Measurements from ENCODE around the gene PAMR1. TPM values are rescaled to one million over a fixed set of nuclear protein-coding genes. Genes with fewer than 3 reads are reported as not detected.

PAMR1 gene
- total and polyA plus RNA-seq, 12 donors, result 2.7 to 13.8 (median 5.2) TPM

GRCh38 chr11:35402751-35403660 is 122.4 kb downstream of the PAMR1 start:
- Histone ChIP-seq H3K9me3 (no peaks in the 10 kb centered on the region), H3K36me3 (no peaks in the 10 kb centered on the region), H3K4me1 (peaks cover 0 to 4% (median 0%) of the 10 kb centered on the region in 9 donors), H3K4me3 (no peak overlapping the region), H3K27ac (no peak overlapping the region), H3K27me3 (peaks cover 0 to 17% (median 4%) of the 10 kb centered on the region in 7 donors)
- TF ChIP-seq, protein P1, sequence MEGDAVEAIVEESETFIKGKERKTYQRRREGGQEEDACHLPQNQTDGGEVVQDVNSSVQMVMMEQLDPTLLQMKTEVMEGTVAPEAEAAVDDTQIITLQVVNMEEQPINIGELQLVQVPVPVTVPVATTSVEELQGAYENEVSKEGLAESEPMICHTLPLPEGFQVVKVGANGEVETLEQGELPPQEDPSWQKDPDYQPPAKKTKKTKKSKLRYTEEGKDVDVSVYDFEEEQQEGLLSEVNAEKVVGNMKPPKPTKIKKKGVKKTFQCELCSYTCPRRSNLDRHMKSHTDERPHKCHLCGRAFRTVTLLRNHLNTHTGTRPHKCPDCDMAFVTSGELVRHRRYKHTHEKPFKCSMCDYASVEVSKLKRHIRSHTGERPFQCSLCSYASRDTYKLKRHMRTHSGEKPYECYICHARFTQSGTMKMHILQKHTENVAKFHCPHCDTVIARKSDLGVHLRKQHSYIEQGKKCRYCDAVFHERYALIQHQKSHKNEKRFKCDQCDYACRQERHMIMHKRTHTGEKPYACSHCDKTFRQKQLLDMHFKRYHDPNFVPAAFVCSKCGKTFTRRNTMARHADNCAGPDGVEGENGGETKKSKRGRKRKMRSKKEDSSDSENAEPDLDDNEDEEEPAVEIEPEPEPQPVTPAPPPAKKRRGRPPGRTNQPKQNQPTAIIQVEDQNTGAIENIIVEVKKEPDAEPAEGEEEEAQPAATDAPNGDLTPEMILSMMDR (IDR thresholded peaks at IDR 0.05), result no peak
- DNase-seq, result no peak
- intact Hi-C loops (cut with DNase I), result loop anchor here in 1 of 10 donors (10.0 kb wide), 1 partner anchor 818 kb away; no protein-coding TSS in a partner anchor
- ATAC-seq, result no peak
- 86 to 88% methylated on average over 9 of the region's 9 CpGs for WGBS, 2 donors

- DNase-seq (no peak), ATAC-seq (no peak)
- 43 to 54% methylated on average over 1 of the region's 1 CpG for WGBS, 2 donors
- Histone ChIP-seq H3K36me3 (no peaks in the 10 kb centered on the region), H3K27ac (no peak overlapping the region), H3K27me3 (peaks cover 0 to 12% (median 0%) of the 10 kb centered on the region in 7 donors), H3K4me3 (no peak overlapping the region), H3K4me1 (no peaks in the 10 kb centered on the region), H3K9me3 (no peaks in the 10 kb centered on the region)
- TF ChIP-seq, protein P1 (IDR thresholded peaks at IDR 0.05), result no peak
- intact Hi-C loops (cut with DNase I), result loop anchor here in 3 of 10 donors (10.0 kb wide), 3 partner anchors 86 to 884 kb away; partner anchors contain the start of gene ELF5 (in 1 of the 3)
These were observed 126.5 kb downstream of the PAMR1 start for GRCh38 chr11:35398881-35399280.

GRCh38 chr11:35394941-35395340 is 130.5 kb downstream of the PAMR1 start:
- H3K4me1 ChIP-seq, result peaks cover 0 to 20% (median 6%) of the 10 kb centered on the region in 9 donors
- H3K9me3 ChIP-seq, result no peaks in the 10 kb centered on the region
- TF ChIP-seq, protein P1 (IDR thresholded peaks at IDR 0.05), result no peak
- 88% methylated on average over 5 of the region's 5 CpGs for WGBS, 2 donors
- DNase-seq (no peak), ATAC-seq (no peak)
- no peak overlapping the region for H3K27ac ChIP-seq
- H3K27me3 ChIP-seq, result peaks cover 0 to 18% (median 0%) of the 10 kb centered on the region in 7 donors
- H3K36me3 ChIP-seq, result no peaks in the 10 kb centered on the region
- no peak overlapping the region for H3K4me3 ChIP-seq
- intact Hi-C loops (cut with DNase I), result loop anchor here (5.0 to 10.0 kb wide), 9 partner anchors 90 to 883 kb away; partner anchors contain the start of gene ELF5 (in 2 of the 10)

DNA sequence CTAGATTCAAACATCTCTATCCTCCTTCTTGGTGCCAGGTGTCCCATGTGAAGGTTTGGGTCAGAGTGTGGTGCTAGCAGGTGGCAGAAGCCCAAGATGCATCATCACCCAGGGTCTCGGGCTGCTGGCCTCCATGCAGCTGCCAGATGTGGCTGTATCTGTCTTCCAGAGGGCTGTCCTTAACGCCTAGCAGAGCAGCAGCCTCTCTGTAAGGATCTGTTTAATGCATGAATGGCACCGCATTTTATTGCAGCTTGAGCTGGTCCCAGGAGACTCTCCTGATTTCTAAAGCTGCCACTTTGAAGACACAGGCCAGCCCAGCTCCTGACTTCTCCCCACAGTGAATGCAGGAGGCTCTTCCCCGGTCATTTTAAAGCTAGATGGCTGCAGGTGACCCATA is 132.3 kb downstream of the PAMR1 start:
- DNase-seq (no peak), ATAC-seq (peak in 1 of 8 donors; percentile 33)
- no peak overlapping the region for H3K4me3 ChIP-seq
- 61 to 65% methylated on average over 4 of the region's 4 CpGs for WGBS, 2 donors
- TF ChIP-seq, protein P1 (IDR thresholded peaks at IDR 0.05), result no peak
- H3K9me3 ChIP-seq, result no peaks in the 10 kb centered on the region
- intact Hi-C loops (cut with DNase I), result loop anchor here (2.0 to 10.0 kb wide), 13 partner anchors 92 to 881 kb away; partner anchors contain the start of gene ELF5 (in 2 of the 10)
- peaks cover 0 to 10% (median 0%) of the 10 kb centered on the region in 7 donors for H3K27me3 ChIP-seq
- no peaks in the 10 kb centered on the region for H3K36me3 ChIP-seq
- H3K4me1 ChIP-seq, result peaks cover 0 to 22% (median 6%) of the 10 kb centered on the region in 9 donors
- no peak overlapping the region for H3K27ac ChIP-seq

Measured in heart right ventricle (tissue), 16 donors.